ENCODE measurements around the gene LDHB. TPM values are rescaled to one million over a fixed set of nuclear protein-coding genes. Genes with fewer than 3 reads are reported as not detected.
"Not testable (repeated sequence)": the region's sequence is repeated elsewhere in the genome, so short reads cannot be mapped to it uniquely, and the experiment has no call there.

The LDHB gene
- 100 to 1,000 TPM; 298 to 315 TPM for total RNA-seq
- long read RNA-seq, donor 1, transcript LDHB-201 (8 exons, 1,303 nt): major isoform, 79 of 86 reads
- long read RNA-seq, donor 1, partial matches to known transcripts: 3 of 86 reads
- long read RNA-seq, donor 1, other reads (novel, unspliced or antisense): 3 of 86 reads
- long read RNA-seq, donor 2, transcript LDHB-201 (8 exons, 1,303 nt): major isoform, 797 of 826 reads
- long read RNA-seq, donor 2, partial matches to known transcripts: 18 of 826 reads
- long read RNA-seq, donor 2, other reads (novel, unspliced or antisense): 9 of 826 reads

- intact Hi-C loops (cut with DNase I): no loop called here
- peak; percentile 97 for DNase-seq (ENCODE audit: low spot score)
Observed at GRCh38 chr12:21657326-21658077, at the start of gene LDHB. TSS of gene LDHB (minus strand) at chr12:21657842. CDS start at chr12:21654671, 3,171 bp downstream.

- intact Hi-C loops (cut with DNase I): no loop called here
- no peak for DNase-seq (ENCODE audit: low spot score)
Observed at GRCh38 chr12:21704847-21705246, 47.2 kb upstream of the LDHB start.

GRCh38 chr12:21699851-21700250, 42.2 kb upstream of the LDHB start:
- intact Hi-C loops (cut with DNase I): loop anchor here (5.0 to 10.0 kb wide), 2 partner anchors 287 to 305 kb away; no protein-coding TSS in a partner anchor
- no peak for DNase-seq (ENCODE audit: low spot score)

- intact Hi-C loops (cut with DNase I): loop anchor here (5.0 to 10.0 kb wide), 2 partner anchors 289 to 307 kb away; no protein-coding TSS in a partner anchor
- DNase-seq (ENCODE audit: low spot score): no peak
Observed at GRCh38 chr12:21697904-21698630, 40.4 kb upstream of the LDHB start.

GRCh38 chr12:21696625-21697024, 39.0 kb upstream of the LDHB start:
- intact Hi-C loops (cut with DNase I): loop anchor here (5.0 to 10.0 kb wide), 2 partner anchors 291 to 308 kb away; no protein-coding TSS in a partner anchor
- DNase-seq (ENCODE audit: low spot score): no peak

GRCh38 chr12:21695986-21696385, 38.3 kb upstream of the LDHB start:
- DNase-seq (ENCODE audit: low spot score): no peak
- intact Hi-C loops (cut with DNase I): loop anchor here (5.0 to 10.0 kb wide), 2 partner anchors 291 to 309 kb away; no protein-coding TSS in a partner anchor

GRCh38 chr12:21694660-21695059, 37.0 kb upstream of the LDHB start:
- DNase-seq (ENCODE audit: low spot score): peak; percentile 76
- intact Hi-C loops (cut with DNase I): loop anchor here (5.0 to 10.0 kb wide), 2 partner anchors 293 to 310 kb away; no protein-coding TSS in a partner anchor

GRCh38 chr12:21691515-21691914, 33.9 kb upstream of the LDHB start:
- no peak for DNase-seq (ENCODE audit: low spot score)
- intact Hi-C loops (cut with DNase I): loop anchor here in 1 of 2 donors (10.0 kb wide), 1 partner anchor 313 kb away; no protein-coding TSS in a partner anchor

GRCh38 chr12:21690704-21691368, 33.2 kb upstream of the LDHB start:
- intact Hi-C loops (cut with DNase I): loop anchor here in 1 of 2 donors (10.0 kb wide), 1 partner anchor 314 kb away; no protein-coding TSS in a partner anchor

GRCh38 chr12:21683115-21683514, 25.5 kb upstream of the LDHB start:
- DNase-seq (ENCODE audit: low spot score): no peak
- intact Hi-C loops (cut with DNase I): no loop called here

More at GRCh38 chr12:21690704-21691368, 33.2 kb upstream of the LDHB start:
- no peak for DNase-seq (ENCODE audit: low spot score)

GRCh38 chr12:21678959-21679358, 21.3 kb upstream of the LDHB start:
- intact Hi-C loops (cut with DNase I): no loop called here
- no peak for DNase-seq (ENCODE audit: low spot score)

GRCh38 chr12:21677622-21678277, 20.1 kb upstream of the LDHB start:
- intact Hi-C loops (cut with DNase I): no loop called here

GRCh38 chr12:21677204-21677603, 19.6 kb upstream of the LDHB start:
- no peak for DNase-seq (ENCODE audit: low spot score)
- intact Hi-C loops (cut with DNase I): no loop called here

More at GRCh38 chr12:21677622-21678277, 20.1 kb upstream of the LDHB start:
- DNase-seq (ENCODE audit: low spot score): no peak

GRCh38 chr12:21676776-21677175, 19.1 kb upstream of the LDHB start:
- intact Hi-C loops (cut with DNase I): no loop called here

GRCh38 chr12:21675641-21676040, 18.0 kb upstream of the LDHB start:
- DNase-seq (ENCODE audit: low spot score): no peak
- intact Hi-C loops (cut with DNase I): no loop called here

More at GRCh38 chr12:21676776-21677175, 19.1 kb upstream of the LDHB start:
- DNase-seq (ENCODE audit: low spot score): no peak

GRCh38 chr12:21675096-21675495, 17.5 kb upstream of the LDHB start:
- no peak for DNase-seq (ENCODE audit: low spot score)
- intact Hi-C loops (cut with DNase I): no loop called here

- intact Hi-C loops (cut with DNase I); DNase-seq (ENCODE audit: low spot score): not testable (repeated sequence)
Observed at GRCh38 chr12:21673830-21674552, 16.3 kb upstream of the LDHB start.

- intact Hi-C loops (cut with DNase I): no loop called here
Observed at GRCh38 chr12:21672146-21672545, 14.5 kb upstream of the LDHB start.

More at GRCh38 chr12:21672146-21672545, 14.5 kb upstream of the LDHB start:
- DNase-seq (ENCODE audit: low spot score): no peak
